Transverse colon (tissue), 4 donors: ENCODE measurements around the gene KCNMB1. TPM values are rescaled to one million over a fixed set of nuclear protein-coding genes. Genes with fewer than 3 reads are reported as not detected.

Source experiments
- DNase-seq: peaks from one replicate; pipeline ENCODE4 v3.0.0-alpha.2; 2019
- H3K27ac ChIP-seq, 4 donors: fragments of 200-600 bp; sonication (generic); 2 replicates each; pipeline ENCODE4 v1.5.1; 2016 to 2018; ENCODE audit warnings: inconsistent platforms in 4 of 4
- H3K27me3 ChIP-seq: fragments of 200-600 bp; sonication (generic); 2 replicates; pipeline ENCODE4 v1.5.1; 2017; ENCODE audit warnings: inconsistent platforms
- H3K36me3 ChIP-seq, 4 donors: fragments of 200-600 bp; sonication (generic); 2 replicates each; pipeline ENCODE4 v1.5.1; 2017 to 2019; ENCODE audit warnings: inconsistent platforms in 4 of 4
- H3K4me1 ChIP-seq, 4 donors: fragments of 200-600 bp; sonication (generic); 2 replicates each; pipeline ENCODE4 v1.5.1; 2017 to 2020; ENCODE audit warnings: inconsistent platforms in 4 of 4
- H3K4me3 ChIP-seq, 4 donors: fragments of 200-600 bp; sonication (generic); 1 replicate in 1 of 4; 2 replicates in 3 of 4; pipeline versions ENCODE4 v1.5.1 to v1.6.1; 2017 to 2019; ENCODE audit warnings: inconsistent platforms in 4 of 4
- H3K9me3 ChIP-seq, 2 donors: fragments of 200-600 bp; sonication (generic); 2 replicates each; pipeline ENCODE4 v1.5.1; 2017 to 2019; ENCODE audit warnings: inconsistent platforms in 2 of 2
- CTCF ChIP-seq, 5 experiments: fragments of 200-600 bp in 3 of 5; fragments of 450-650 bp in 2 of 5; sonication (generic) in 3 of 5; IDR thresholded peaks; 1 replicate in 2 of 5; 2 replicates in 3 of 5; pipeline ENCODE4 v1.5.1; 2016 to 2017; ENCODE audit warnings: antibody characterized with exemption in 5 of 5, inconsistent platforms in 3 of 5, mild to moderate bottlenecking in 2 of 5, moderate library complexity in 1 of 5
- EP300 ChIP-seq: sonication (generic); formaldehyde crosslinking; IDR thresholded peaks from one replicate; pipeline ENCODE4 v1.6.1; 2017; ENCODE audit warnings: antibody characterized with exemption, low read depth
- POLR2A ChIP-seq: fragments of 450-650 bp; IDR thresholded peaks from one replicate; pipeline ENCODE4 v1.6.1; 2016; ENCODE audit warnings: antibody characterized with exemption, mild to moderate bottlenecking, moderate library complexity
- POLR2AphosphoS5 ChIP-seq, 3 donors: sonication (generic); formaldehyde crosslinking; IDR thresholded peaks; one replicate each; pipeline ENCODE4 v1.6.1; 2016; ENCODE audit warnings: antibody characterized with exemption in 3 of 3
- WGBS, 2 donors: methylation state at CpG; one replicate each; pipeline ENCODE4 v1.1.5; 2018; ENCODE audit warnings: low coverage in 1 of 2; 5-methylcytosine and 5-hydroxymethylcytosine counted together
- in situ Hi-C, 4 donors: fragments of 200-750 bp; cut with MboI; loops; one replicate each; pipeline versions ENCODE4 v1.15.0 to v1.15.1; 2017; ENCODE audit warnings: low sequenced_read_pairs in 3 of 4, low pct_ligation_motif_present in 1 of 4, low pct_unique_long_range_greater_than_20kb in 1 of 4
- intact Hi-C: fragments of 100-400 bp; cut with DNase I; formaldehyde crosslinking; loops from one replicate; pipeline ENCODE4 v1.15.1; 2023; ENCODE audit warnings: low total_unique reads
- total RNA-seq, 4 donors: library from RNA; depleted of rRNA; stranded (reverse); fragments of >200 nt; gene quantifications; one replicate each; pipeline ENCODE4 v1.1.0, GENCODE V29; 2016

KCNMB1 gene
- total RNA-seq, 4 donors from 2014 or later, result 6.0 to 17.2 (median 8.0) TPM

DNA sequence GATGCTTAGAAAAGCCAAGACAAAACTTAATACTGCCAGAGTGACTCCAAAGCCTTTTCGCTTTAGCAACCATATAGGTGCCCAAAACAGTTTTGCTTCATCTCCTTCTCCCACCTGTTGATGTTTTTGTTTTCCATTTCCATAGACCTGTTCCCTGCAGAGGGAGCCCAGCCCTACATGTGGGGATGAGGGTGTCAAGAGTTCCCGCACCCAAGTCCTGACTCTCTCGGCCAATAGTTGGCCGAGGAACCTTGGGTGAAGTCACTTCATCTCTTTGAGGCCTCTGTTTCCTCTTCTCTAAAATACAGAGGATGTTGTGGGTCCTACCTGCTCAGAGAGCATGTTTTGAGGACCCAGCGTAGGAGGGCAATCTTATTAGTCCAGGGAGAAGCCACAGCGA, 53.1 kb downstream of the KCNMB1 start:
- 80 to 100% methylated on average over 1 to 6 of the region's 6 CpGs for WGBS, 2 donors
- DNase-seq, result no peak
- Histone ChIP-seq H3K27me3 (no peaks in the 10 kb centered on the region), H3K27ac (no peak overlapping the region), H3K9me3 (no peaks in the 10 kb centered on the region), H3K4me3 (no peak overlapping the region), H3K36me3 (no peaks in the 10 kb centered on the region), H3K4me1 (peaks cover 0 to 20% (median 5%) of the 10 kb centered on the region in 4 donors)
- in situ Hi-C loops, result no loop called here
- TF ChIP-seq POLR2A (no peak), POLR2AphosphoS5 (IDR thresholded peaks at IDR 0.05) (no peak)
- intact Hi-C loops, result no loop called here

DNA sequence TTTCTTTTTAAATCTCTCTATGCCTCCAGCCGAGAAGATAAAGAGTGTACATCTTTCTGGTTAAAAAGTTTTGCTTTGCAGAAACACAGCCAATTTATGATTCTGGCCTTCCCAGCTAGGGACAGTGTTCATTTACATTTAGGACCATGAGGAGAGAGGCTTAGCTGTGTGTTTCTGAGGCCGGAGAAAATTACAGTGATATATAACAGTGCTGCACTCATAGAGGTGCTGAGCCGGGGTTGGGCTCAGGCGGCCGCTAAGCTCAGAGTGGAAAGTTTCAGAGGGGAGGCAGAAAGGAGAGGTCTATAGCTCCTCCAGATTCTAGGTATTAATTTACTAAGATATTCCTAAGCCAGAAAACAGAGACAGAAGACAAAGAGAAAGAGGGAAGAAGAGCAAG, 54.5 kb downstream of the KCNMB1 start:
- no peak for TF ChIP-seq EP300
- TF ChIP-seq CTCF (IDR thresholded peaks at IDR 0.05), result no peak
- no peak for TF ChIP-seq POLR2A
- no peak for TF ChIP-seq POLR2AphosphoS5 (IDR thresholded peaks at IDR 0.05)
- Histone ChIP-seq H3K27ac (peak overlapping the region in 2 of 4 donors; percentile 23 to 60), H3K4me1 (peaks cover 0 to 24% (median 8%) of the 10 kb centered on the region in 4 donors), H3K4me3 (no peak overlapping the region), H3K27me3 (no peaks in the 10 kb centered on the region), H3K9me3 (no peaks in the 10 kb centered on the region), H3K36me3 (no peaks in the 10 kb centered on the region)
- DNase-seq, result no peak
- intact Hi-C loops (no loop called here), in situ Hi-C loops (no loop called here)
- WGBS, 2 donors, result 70 to 74% methylated on average over 5 of the region's 5 CpGs

DNA sequence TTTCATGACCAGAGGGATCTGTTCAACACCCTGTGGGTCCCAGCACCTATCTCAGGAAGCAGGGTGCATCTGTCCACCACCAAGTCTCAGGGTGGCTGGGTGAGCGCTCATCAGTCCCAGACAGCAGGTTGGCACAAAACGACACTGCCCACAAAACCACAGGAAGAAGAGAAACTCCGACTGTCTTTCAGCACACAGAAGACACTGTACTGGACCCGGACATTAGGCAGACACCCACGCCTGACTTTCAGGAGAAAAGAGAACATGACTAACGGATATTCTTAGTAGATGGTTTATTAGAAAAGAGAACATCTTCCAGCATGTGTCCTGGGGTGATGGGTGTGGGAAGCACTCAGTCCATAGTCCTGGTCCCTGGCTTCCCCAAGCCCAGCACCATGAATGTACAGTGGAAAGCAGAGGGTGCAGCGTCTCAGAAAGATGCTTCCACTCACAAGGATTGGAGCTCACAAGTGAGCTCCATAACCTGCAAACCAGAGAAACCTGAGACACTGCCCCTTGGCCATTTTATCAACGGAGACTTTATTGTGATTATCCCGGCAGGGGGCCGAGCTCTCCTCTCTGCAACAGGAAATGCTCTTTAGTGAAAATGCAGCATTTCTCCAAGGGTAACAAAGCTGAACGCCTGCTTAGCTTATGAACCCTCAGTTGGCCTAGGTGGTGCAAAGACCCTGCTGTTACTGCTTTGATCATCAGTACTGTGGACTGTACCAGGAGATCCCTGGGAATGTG, 55.8 kb downstream of the KCNMB1 start:
- in situ Hi-C loops, result no loop called here
- Histone ChIP-seq H3K27ac (peak overlapping the region; percentile 4 to 75 (median 42)), H3K36me3 (no peaks in the 10 kb centered on the region), H3K4me1 (peaks cover 0 to 24% (median 8%) of the 10 kb centered on the region in 4 donors), H3K4me3 (no peak overlapping the region), H3K27me3 (no peaks in the 10 kb centered on the region), H3K9me3 (no peaks in the 10 kb centered on the region)
- TF ChIP-seq POLR2A, result no peak
- no peak for TF ChIP-seq CTCF (IDR thresholded peaks at IDR 0.05)
- TF ChIP-seq EP300, result no peak
- TF ChIP-seq POLR2AphosphoS5 (IDR thresholded peaks at IDR 0.05), result no peak
- intact Hi-C loops, result no loop called here
- 52 to 80% methylated on average over 1 to 11 of the region's 11 CpGs for WGBS, 2 donors
- DNase-seq, result peak; percentile 43

GRCh38 chr5:170332058-170332457, 57.1 kb downstream of the KCNMB1 start:
- intact Hi-C loops, result no loop called here

More at GRCh38 chr5:170332058-170332457, 57.1 kb downstream of the KCNMB1 start:
- H3K9me3 ChIP-seq, result no peaks in the 10 kb centered on the region
- DNase-seq, result no peak
- peak overlapping the region; percentile 61 to 75 (median 71) for H3K27ac ChIP-seq
- no peaks in the 10 kb centered on the region for H3K36me3 ChIP-seq
- H3K4me1 ChIP-seq, result peaks cover 0 to 24% (median 8%) of the 10 kb centered on the region in 4 donors
- in situ Hi-C loops, result no loop called here
- H3K4me3 ChIP-seq, result no peak overlapping the region
- 86 to 88% methylated on average over 4 to 5 of the region's 5 CpGs for WGBS, 2 donors
- TF ChIP-seq POLR2AphosphoS5 (IDR thresholded peaks at IDR 0.05) (no peak), CTCF (IDR thresholded peaks at IDR 0.05) (no peak), EP300 (no peak), POLR2A (no peak)
- no peaks in the 10 kb centered on the region for H3K27me3 ChIP-seq
